Hepatocyte (in vitro differentiated cells): ENCODE measurements around the gene PTPRK. TPM values are rescaled to one million over a fixed set of nuclear protein-coding genes. Genes with fewer than 3 reads are reported as not detected.
A peak's percentile ranks its signal among the peaks of the same experiment; 100 is the strongest.

ENCODE experiments used
- DNase-seq: peaks from one replicate; pipeline ENCODE4 v3.0.0-alpha.2; 2016; ENCODE audit warnings: low spot score
- H2AFZ ChIP-seq: fragments of 200-600 bp; sonication (generic); 2 replicates; pipeline ENCODE4 v1.6.0; 2016; ENCODE audit warnings: antibody characterized with exemption, mild to moderate bottlenecking
- H3K27ac ChIP-seq: fragments of 200-600 bp; sonication (generic); 2 replicates; pipeline ENCODE4 v1.5.1; 2016; ENCODE audit warnings: mild to moderate bottlenecking
- H3K27me3 ChIP-seq: fragments of 200-600 bp; sonication (generic); 2 replicates; pipeline ENCODE4 v1.6.1; 2016
- H3K36me3 ChIP-seq: fragments of 200-600 bp; sonication (generic); replicated peaks from 2 replicates; pipeline ENCODE4 v1.5.1; 2016; ENCODE audit warnings: low read depth; ENCODE audit not compliant: insufficient read depth
- H3K4me1 ChIP-seq: fragments of 200-600 bp; sonication (generic); 2 replicates; pipeline ENCODE4 v1.5.1; 2016; ENCODE audit warnings: mild to moderate bottlenecking, moderate library complexity; ENCODE audit not compliant: insufficient read depth
- H3K4me2 ChIP-seq: fragments of 200-600 bp; sonication (generic); 2 replicates; pipeline ENCODE4 v1.6.0; 2016
- H3K4me3 ChIP-seq: fragments of 200-600 bp; sonication (generic); 2 replicates; pipeline ENCODE4 v1.5.1; 2016; ENCODE audit warnings: mild to moderate bottlenecking
- H3K79me2 ChIP-seq: fragments of 200-600 bp; sonication (generic); 2 replicates; pipeline ENCODE4 v1.6.0; 2017; ENCODE audit warnings: mild to moderate bottlenecking
- H3K9me2 ChIP-seq: fragments of 200-600 bp; sonication (generic); replicated peaks from 2 replicates; pipeline ENCODE4 v1.6.0; 2017; ENCODE audit warnings: mild to moderate bottlenecking; ENCODE audit not compliant: insufficient read depth
- H3K9me3 ChIP-seq: fragments of 200-600 bp; sonication (generic); 2 replicates; pipeline ENCODE4 v1.5.1; 2016; ENCODE audit warnings: low read depth, mild to moderate bottlenecking
- H4K20me1 ChIP-seq: fragments of 200-600 bp; sonication (generic); 2 replicates; pipeline ENCODE4 v1.6.0; 2016; ENCODE audit warnings: mild to moderate bottlenecking; ENCODE audit not compliant: insufficient read depth, poor library complexity, severe bottlenecking
- EZH2 ChIP-seq: fragments of 200-600 bp; sonication (generic); IDR thresholded peaks from 2 replicates; pipeline ENCODE4 v1.6.1; 2016; ENCODE audit warnings: antibody characterized with exemption, mild to moderate bottlenecking, borderline replicate concordance
- EZH2phosphoT487 ChIP-seq: fragments of 200-600 bp; sonication (generic); IDR thresholded peaks from one replicate; pipeline ENCODE4 v1.6.1; 2018; ENCODE audit warnings: antibody characterized with exemption, mild to moderate bottlenecking, low read depth, moderate library complexity; ENCODE audit not compliant: unreplicated experiment, severe bottlenecking
- WGBS: methylation state at CpG from one replicate; pipeline ENCODE4 v1.1.6; 2016; ENCODE audit warnings: low lambda C conversion rate; ENCODE audit errors: missing lambda C conversion rate; 5-methylcytosine and 5-hydroxymethylcytosine counted together
- polyA plus RNA-seq: library from polyadenylated mRNA; unstranded; fragments of >200 nt; fragmentation: Nextera tagmentation; extraction: Ambion mirVana; gene quantifications from 2 replicates; pipeline ENCODE4 v1.2.1, GENCODE V29; 2016
- total RNA-seq: library from RNA; depleted of rRNA; stranded (reverse); fragments of >200 nt; gene quantifications from 2 replicates; pipeline ENCODE4 v1.2.3, GENCODE V29; 2014
- TF ChIP-seq, protein P1 (sequence below): fragments of 200-600 bp; sonication (generic); IDR thresholded peaks from 2 replicates; pipeline ENCODE4 v1.5.1; 2016; ENCODE audit warnings: antibody characterized with exemption, mild to moderate bottlenecking; ENCODE audit not compliant: poor library complexity

PTPRK gene
- total and polyA plus RNA-seq, 2 experiments from 2014 or later, result 42.0 to 80.2 TPM

DNA sequence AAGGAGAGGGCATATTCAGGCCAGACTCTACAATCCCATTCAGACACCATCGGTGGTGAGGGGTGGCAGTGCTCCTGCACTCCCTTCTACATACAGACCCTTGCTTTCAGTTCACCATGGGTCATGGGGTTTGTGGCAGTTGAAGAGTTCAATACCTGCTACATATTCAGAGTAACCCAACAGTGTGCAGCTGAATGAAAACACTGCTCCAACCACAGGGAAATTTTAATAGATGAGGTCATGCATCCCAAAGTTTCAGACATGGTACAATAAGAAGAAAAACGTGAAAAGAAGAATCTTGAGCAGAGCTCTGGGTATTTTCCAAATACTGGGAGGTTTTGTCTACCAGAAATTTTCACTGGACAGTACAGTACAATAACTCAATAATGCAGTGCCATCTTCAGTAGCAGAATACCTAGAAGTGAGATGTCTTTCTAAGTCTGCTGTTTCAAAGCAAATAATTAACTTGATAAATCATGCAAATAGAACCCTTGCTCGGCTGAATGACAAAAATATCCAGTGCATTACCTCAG, 162.1 kb downstream of the PTPRK start:
- 47% methylated on average over 3 of the region's 3 CpGs for WGBS
- H3K36me3 ChIP-seq, result no peaks in the 10 kb centered on the region
- H3K27me3 ChIP-seq, result no peaks in the 10 kb centered on the region
- TF ChIP-seq, protein P1, sequence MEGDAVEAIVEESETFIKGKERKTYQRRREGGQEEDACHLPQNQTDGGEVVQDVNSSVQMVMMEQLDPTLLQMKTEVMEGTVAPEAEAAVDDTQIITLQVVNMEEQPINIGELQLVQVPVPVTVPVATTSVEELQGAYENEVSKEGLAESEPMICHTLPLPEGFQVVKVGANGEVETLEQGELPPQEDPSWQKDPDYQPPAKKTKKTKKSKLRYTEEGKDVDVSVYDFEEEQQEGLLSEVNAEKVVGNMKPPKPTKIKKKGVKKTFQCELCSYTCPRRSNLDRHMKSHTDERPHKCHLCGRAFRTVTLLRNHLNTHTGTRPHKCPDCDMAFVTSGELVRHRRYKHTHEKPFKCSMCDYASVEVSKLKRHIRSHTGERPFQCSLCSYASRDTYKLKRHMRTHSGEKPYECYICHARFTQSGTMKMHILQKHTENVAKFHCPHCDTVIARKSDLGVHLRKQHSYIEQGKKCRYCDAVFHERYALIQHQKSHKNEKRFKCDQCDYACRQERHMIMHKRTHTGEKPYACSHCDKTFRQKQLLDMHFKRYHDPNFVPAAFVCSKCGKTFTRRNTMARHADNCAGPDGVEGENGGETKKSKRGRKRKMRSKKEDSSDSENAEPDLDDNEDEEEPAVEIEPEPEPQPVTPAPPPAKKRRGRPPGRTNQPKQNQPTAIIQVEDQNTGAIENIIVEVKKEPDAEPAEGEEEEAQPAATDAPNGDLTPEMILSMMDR, result no peak
- TF ChIP-seq EZH2phosphoT487 (no peak), EZH2 (no peak)
- no peaks in the 10 kb centered on the region for H3K9me3 ChIP-seq
- H3K27ac ChIP-seq, result no peak overlapping the region
- no peaks in the 10 kb centered on the region for H3K4me1 ChIP-seq
- peaks cover 85% of the 10 kb centered on the region for H3K79me2 ChIP-seq
- no peaks in the 10 kb centered on the region for H4K20me1 ChIP-seq
- H3K4me3 ChIP-seq, result no peak overlapping the region
- no peak overlapping the region for H3K4me2 ChIP-seq
- DNase-seq, result no peak
- no peaks in the 10 kb centered on the region for H3K9me2 ChIP-seq
- no peak overlapping the region for H2AFZ ChIP-seq

DNA sequence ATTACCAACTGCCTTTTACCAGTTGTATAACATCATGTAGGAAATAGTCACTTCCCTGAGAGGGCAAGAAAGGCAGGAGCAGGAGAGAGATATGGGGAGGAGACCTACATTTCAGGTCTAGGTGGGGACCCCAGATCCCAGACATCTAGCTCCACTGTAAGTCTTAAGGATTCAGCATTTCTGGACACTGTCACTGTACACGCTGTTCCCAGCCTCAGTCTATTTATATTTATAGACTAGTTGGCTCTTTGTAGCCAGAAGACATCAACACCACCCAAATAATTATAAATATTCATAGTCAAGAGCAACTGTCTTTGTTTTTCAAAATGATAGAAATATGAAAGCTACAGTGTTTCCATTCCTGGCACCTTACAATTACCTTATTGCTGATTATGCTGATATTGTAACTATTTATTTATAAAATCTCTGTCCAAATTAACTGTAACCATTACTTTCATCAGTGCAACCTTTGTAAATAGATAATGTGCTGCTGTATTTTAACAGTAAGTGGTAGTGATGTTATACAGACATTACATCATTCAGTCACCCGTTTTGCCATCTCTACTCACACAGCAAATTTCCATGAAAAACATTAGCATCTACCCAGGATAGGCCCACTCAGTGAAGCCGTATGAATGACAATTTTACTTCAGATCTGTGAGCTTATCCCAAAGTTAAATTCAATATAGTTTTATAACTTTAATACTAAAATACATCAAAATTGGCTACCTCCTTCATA, 162.8 kb downstream of the PTPRK start:
- Histone ChIP-seq H3K27ac (no peak overlapping the region), H4K20me1 (no peaks in the 10 kb centered on the region), H3K4me1 (peaks cover 4% of the 10 kb centered on the region), H3K27me3 (no peaks in the 10 kb centered on the region), H3K79me2 (peaks cover 85% of the 10 kb centered on the region), H3K4me3 (no peak overlapping the region), H3K9me2 (no peaks in the 10 kb centered on the region), H3K36me3 (no peaks in the 10 kb centered on the region), H2AFZ (no peak overlapping the region), H3K4me2 (no peak overlapping the region), H3K9me3 (no peaks in the 10 kb centered on the region)
- no peak for TF ChIP-seq EZH2
- TF ChIP-seq, protein P1, result no peak
- no peak for TF ChIP-seq EZH2phosphoT487
- WGBS, result 83% methylated on average over 3 of the region's 3 CpGs
- DNase-seq, result no peak

DNA sequence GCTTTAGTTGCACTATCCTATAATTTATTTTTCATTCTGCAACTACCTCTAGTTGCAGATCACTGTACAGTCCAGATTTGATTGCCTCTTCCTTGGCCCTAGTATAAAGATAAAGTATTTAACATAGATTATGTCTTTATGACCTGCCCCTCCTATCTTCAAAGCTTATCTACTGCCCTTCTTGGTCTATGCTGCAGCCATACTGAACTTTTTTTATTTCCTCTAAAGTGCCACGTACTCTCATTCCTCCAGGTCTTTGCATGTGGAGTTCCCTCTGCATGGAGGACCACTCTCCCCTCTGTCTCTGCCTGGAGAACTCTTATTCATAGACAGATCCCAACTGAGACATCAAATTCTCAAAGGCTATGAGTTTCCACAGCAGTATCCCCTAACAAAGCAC, 168.0 kb downstream of the PTPRK start:
- no peak overlapping the region for H2AFZ ChIP-seq
- no peaks in the 10 kb centered on the region for H3K36me3 ChIP-seq
- H3K27me3 ChIP-seq, result no peaks in the 10 kb centered on the region
- H4K20me1 ChIP-seq, result no peaks in the 10 kb centered on the region
- 59% methylated on average over 1 of the region's 1 CpG for WGBS
- no peaks in the 10 kb centered on the region for H3K9me3 ChIP-seq
- H3K4me2 ChIP-seq, result peak overlapping the region; percentile 31
- peaks cover 26% of the 10 kb centered on the region for H3K4me1 ChIP-seq
- no peak for TF ChIP-seq EZH2phosphoT487
- TF ChIP-seq EZH2, result no peak
- TF ChIP-seq, protein P1, result no peak
- H3K27ac ChIP-seq, result peak overlapping the region; percentile 65
- H3K9me2 ChIP-seq, result no peaks in the 10 kb centered on the region
- peaks cover 67% of the 10 kb centered on the region for H3K79me2 ChIP-seq
- H3K4me3 ChIP-seq, result no peak overlapping the region
- no peak for DNase-seq
